K562 (cell line): ENCODE measurements around the gene PDE3A. TPM values are rescaled to one million over a fixed set of nuclear protein-coding genes. Genes with fewer than 3 reads are reported as not detected.

Source experiments
- ATAC-seq: fragments of 200-7000 bp; cut with Tn5 transposase; 3 replicates; pipeline ENCODE4 v1.9.1; 2020; ENCODE audit warnings: moderate library complexity
- BruUV-seq: library from RNA; stranded (reverse); fragments of 400-500 nt; replicated peaks from 2 replicates; lab custom pipeline; 2021; lab: Mats Ljungman, UMichigan
- CTCF ChIA-PET: fragments of 300-600 bp; formaldehyde crosslinking; extraction: SDS; loops from one replicate; lab custom pipeline; 2021; ENCODE audit warnings: low intra/inter-chr PET ratio; lab: Yijun Ruan, JAX
- POLR2A ChIA-PET: fragments of 300-600, 350-650 bp; sonication (Branson Sonifier 250); formaldehyde crosslinking; extraction: SDS; loops from one replicate; lab custom pipeline; 2021; ENCODE audit warnings: antibody characterized with exemption, inconsistent platforms; lab: Yijun Ruan, JAX
- DNase-seq, 4 experiments: peaks; one replicate each; pipeline versions ENCODE4 v3.0.0 to v3.0.0-alpha.2; 2011 to 2018; ENCODE audit warnings: low spot score in 3 of 4, mixed read lengths in 3 of 4; ENCODE audit errors: extremely low read depth in 1 of 4
- FAIRE-seq: peaks from 2 replicates; lab custom pipeline; 2011; peaks lifted over from hg19 to GRCh38; lab: Jason Lieb, UNC
- H2AFZ ChIP-seq: 2 replicates; pipeline ENCODE4 v1.6.0; 2011; ENCODE audit warnings: low read depth, low read length, control low read depth, inconsistent platforms
- H3K27ac ChIP-seq: fragments of 200-600 bp; 3 replicates; pipeline ENCODE4 v1.8.0; 2011; ENCODE audit warnings: low read depth, mild to moderate bottlenecking, control low read depth, inconsistent platforms, low read length, moderate library complexity, mixed read lengths; ENCODE audit errors: extremely low read depth
- H3K27me3 ChIP-seq, 2 experiments: fragments of 300-600 bp in 1 of 2; 2 replicates in 1 of 2; 3 replicates in 1 of 2; pipeline versions ENCODE4 v1.6.0 to v1.8.0; 2011; ENCODE audit warnings: inconsistent platforms in 2 of 2, low read length in 2 of 2, mild to moderate bottlenecking in 1 of 2, mixed read lengths in 1 of 2, moderate library complexity in 1 of 2; ENCODE audit not compliant: control insufficient read depth in 2 of 2, insufficient read depth in 2 of 2
- H3K36me3 ChIP-seq: fragments of 300-600 bp; 3 replicates; pipeline ENCODE4 v1.8.0; 2011; ENCODE audit warnings: mild to moderate bottlenecking, low read length, inconsistent platforms; ENCODE audit not compliant: control insufficient read depth, insufficient read depth
- H3K4me1 ChIP-seq, 2 experiments: fragments of 200-600 bp in 1 of 2; replicated peaks in 1 of 2; 2 replicates in 1 of 2; 3 replicates in 1 of 2; pipeline versions ENCODE4 v1.5.1 to v1.8.0; 2011; ENCODE audit warnings: inconsistent platforms in 2 of 2, low read length in 2 of 2, mild to moderate bottlenecking in 1 of 2, mixed read lengths in 1 of 2, moderate library complexity in 1 of 2; ENCODE audit not compliant: control insufficient read depth in 2 of 2, insufficient read depth in 2 of 2
- H3K4me2 ChIP-seq: 2 replicates; pipeline ENCODE4 v1.6.1; 2011; ENCODE audit warnings: low read length, control low read depth, inconsistent platforms, mixed read lengths; ENCODE audit not compliant: insufficient read depth
- H3K4me3 ChIP-seq: fragments of 200-600 bp; sonication (generic), shearing (Covaris generic); 2 replicates; pipeline ENCODE4 v1.5.1; 2016; ENCODE audit warnings: control low read depth, inconsistent platforms
- H3K79me2 ChIP-seq: fragments of 200-600 bp; 3 replicates; pipeline ENCODE4 v1.8.0; 2011; ENCODE audit warnings: low read length, inconsistent platforms; ENCODE audit not compliant: control insufficient read depth, insufficient read depth
- H3K9ac ChIP-seq, 2 experiments: 2 replicates each; pipeline versions ENCODE4 v1.6.0 to v1.6.1; 2011; ENCODE audit warnings: low read depth in 2 of 2, low read length in 2 of 2, control low read depth in 1 of 2, inconsistent platforms in 1 of 2, mild to moderate bottlenecking in 1 of 2, mixed read lengths in 1 of 2; ENCODE audit not compliant: insufficient read depth in 1 of 2
- H3K9me1 ChIP-seq: one replicate; pipeline ENCODE4 v1.6.0; 2011; ENCODE audit warnings: inconsistent platforms, mild to moderate bottlenecking, low read length, moderate library complexity; ENCODE audit not compliant: control insufficient read depth, insufficient read depth
- H3K9me3 ChIP-seq: replicated peaks from 2 replicates; pipeline ENCODE4 v1.5.1; 2011; ENCODE audit warnings: low read depth, low read length, inconsistent platforms; ENCODE audit not compliant: control insufficient read depth, insufficient read depth
- H4K20me1 ChIP-seq: replicated peaks from 2 replicates; pipeline ENCODE4 v1.6.1; 2011; ENCODE audit warnings: low read length, inconsistent platforms, mixed read lengths; ENCODE audit not compliant: control insufficient read depth, insufficient read depth
- BHLHE40 ChIP-seq: IDR thresholded peaks from 2 replicates; pipeline ENCODE4 v1.6.1; 2011; ENCODE audit warnings: low read length, improper control_type of control experiment
- FOXM1 ChIP-seq, 2 experiments: fragments of 450-650 bp in 1 of 2; sonication (generic) in 1 of 2; formaldehyde crosslinking in 1 of 2; IDR thresholded peaks; 2 replicates each; pipeline versions ENCODE4 v1.6.1 to v1.9.0; 2017 to 2022; ENCODE audit warnings: low read depth in 2 of 2, mild to moderate bottlenecking in 2 of 2, missing genetic modification reagents in 1 of 2, moderate library complexity in 1 of 2
- MTA2 ChIP-seq: fragments of 450-650 bp; IDR thresholded peaks from 2 replicates; pipeline ENCODE4 v1.6.1; 2016; ENCODE audit warnings: low read depth
- NBN ChIP-seq: fragments of 450-650 bp; IDR thresholded peaks from 2 replicates; pipeline ENCODE4 v1.6.1; 2016; ENCODE audit warnings: low read depth, mild to moderate bottlenecking
- PURB ChIP-seq: sonication (generic); formaldehyde crosslinking; IDR thresholded peaks from 2 replicates; pipeline ENCODE4 v1.9.0; 2021; ENCODE audit warnings: low read depth, mild to moderate bottlenecking, missing genetic modification reagents
- XRCC4 ChIP-seq: IDR thresholded peaks from one replicate; pipeline ENCODE4 v1.6.1; 2011; ENCODE audit not compliant: insufficient read depth, insufficient read length; ENCODE audit errors: extremely low read depth
- ZNF354B ChIP-seq: fragments of 250-450 bp; sonication (Bioruptor Pico); IDR thresholded peaks from 2 replicates; pipeline ENCODE4 v1.4.0; 2020
- ZNF644 ChIP-seq: fragments of 200-800 bp; sonication (Bioruptor generic); IDR thresholded peaks from 2 replicates; pipeline ENCODE4 v1.6.1; 2016; ENCODE audit warnings: low read depth, missing genetic modification characterization, missing compliant biosample characterization
- ZNF79 ChIP-seq: fragments of 250-450 bp; sonication (Bioruptor Pico); IDR thresholded peaks from 2 replicates; pipeline ENCODE4 v1.4.0; 2020; ENCODE audit warnings: low read depth, mild to moderate bottlenecking, moderate library complexity
- WGBS: fragments of 100-300 bp; shearing (Covaris generic); methylation state at CpG from one replicate; pipeline ENCODE4 v1.1.6; 2016; ENCODE audit warnings: low coverage, mixed read lengths; ENCODE audit not compliant: insufficient coverage; ENCODE audit errors: missing lambda C conversion rate; 5-methylcytosine and 5-hydroxymethylcytosine counted together
- in situ Hi-C: fragments of 300-500 bp; cut with MboI; formaldehyde crosslinking; loops from 4 replicates; pipeline ENCODE4 v1.15.0; 2018; ENCODE audit warnings: inconsistent platforms, mixed read lengths
- intact Hi-C: fragments of 100-400 bp; cut with micrococcal nuclease; formaldehyde crosslinking; loops from 2 replicates; pipeline ENCODE4 v1.14.2; 2022
- polyA plus RNA-seq, 8 experiments: library from polyadenylated mRNA; depleted of rRNA in 4 of 8; stranded (reverse) in 5 of 8; unstranded in 3 of 8; fragments of >200 nt; fragmentation: Nextera tagmentation in 2 of 8; fragmentation: Illumina TruSeq in 1 of 8; extraction: Ambion mirVana in 2 of 8; extraction: Trizol in 1 of 8; gene quantifications; 2 replicates each; pipeline versions ENCODE4 v1.2.1 to v1.2.3, GENCODE V29; 2011 to 2014; ENCODE audit warnings: inconsistent platforms in 1 of 8, missing spikeins in 1 of 8
- total RNA-seq, 7 experiments: library from RNA; depleted of rRNA in 6 of 7; stranded (reverse); fragments of >200 nt in 6 of 7; fragmentation: Illumina TruSeq in 2 of 7; extraction: Trizol in 2 of 7; gene quantifications; 2 replicates each; pipeline versions ENCODE4 v1.2.1 to v1.2.3, GENCODE V29; 2011 to 2021; ENCODE audit warnings: low replicate concordance in 1 of 7
- TF ChIP-seq, protein P1 (sequence below): fragments of 450-650 bp; formaldehyde crosslinking; IDR thresholded peaks from 2 replicates; pipeline ENCODE4 v1.4.0; 2022; ENCODE audit warnings: missing genetic modification characterization
- TF ChIP-seq, protein P2 (sequence below): sonication (generic); formaldehyde crosslinking; IDR thresholded peaks from 2 replicates; pipeline ENCODE4 v1.8.0; 2022; ENCODE audit warnings: mild to moderate bottlenecking, missing genetic modification reagents
- TF ChIP-seq, protein P3 (sequence below): fragments of 250-450 bp; sonication (Bioruptor Pico); IDR thresholded peaks from 2 replicates; pipeline ENCODE4 v1.5.1; 2021; ENCODE audit warnings: mild to moderate bottlenecking

PDE3A gene
- total and polyA plus RNA-seq, 9 of the 15 experiments (the other 6 are each of a cell fraction or from before 2014, with no cell fraction given): 0.02 TPM; not detected in 8

DNA sequence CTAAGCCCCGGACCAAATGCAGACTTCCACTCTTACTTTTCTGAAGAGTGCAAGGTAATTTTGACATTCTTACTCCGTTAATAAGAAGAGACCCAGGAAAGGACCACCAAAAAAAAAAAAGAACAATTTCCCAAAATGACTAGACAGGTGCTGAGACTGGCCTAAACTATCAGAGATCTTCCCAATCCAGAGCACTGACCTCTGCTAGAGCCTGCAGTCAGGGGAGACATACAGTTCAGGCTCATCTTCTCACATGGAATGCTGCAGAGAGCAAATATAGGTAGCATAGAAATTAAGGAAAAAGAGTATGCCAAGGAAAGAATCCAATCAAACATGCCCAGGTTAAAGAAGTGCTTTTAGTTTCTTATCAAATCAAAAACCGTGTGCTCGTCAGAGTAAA lies 177.9 kb downstream of the PDE3A start:
- CTCF ChIA-PET: no interaction called here

More for the DNA sequence above, 177.9 kb downstream of the PDE3A start:
- H4K20me1 ChIP-seq: no peaks in the 10 kb centered on the region
- no peak for ATAC-seq
- no peaks in the 10 kb centered on the region for H3K9me1 ChIP-seq
- POLR2A ChIA-PET: no interaction called here
- intact Hi-C loops (no loop called here), in situ Hi-C loops (no loop called here)
- no peak for FAIRE-seq
- H3K79me2 ChIP-seq: no peaks in the 10 kb centered on the region
- WGBS: 0% methylated on average over 4 of the region's 4 CpGs
- H3K27ac ChIP-seq: no peak overlapping the region
- no peak overlapping the region for H3K4me3 ChIP-seq
- no peak overlapping the region for H3K9ac ChIP-seq
- DNase-seq: no peak
- no peak overlapping the region for H2AFZ ChIP-seq
- TF ChIP-seq XRCC4: no peak
- no peak for TF ChIP-seq ZNF644 (tag)
- TF ChIP-seq, protein P1, sequence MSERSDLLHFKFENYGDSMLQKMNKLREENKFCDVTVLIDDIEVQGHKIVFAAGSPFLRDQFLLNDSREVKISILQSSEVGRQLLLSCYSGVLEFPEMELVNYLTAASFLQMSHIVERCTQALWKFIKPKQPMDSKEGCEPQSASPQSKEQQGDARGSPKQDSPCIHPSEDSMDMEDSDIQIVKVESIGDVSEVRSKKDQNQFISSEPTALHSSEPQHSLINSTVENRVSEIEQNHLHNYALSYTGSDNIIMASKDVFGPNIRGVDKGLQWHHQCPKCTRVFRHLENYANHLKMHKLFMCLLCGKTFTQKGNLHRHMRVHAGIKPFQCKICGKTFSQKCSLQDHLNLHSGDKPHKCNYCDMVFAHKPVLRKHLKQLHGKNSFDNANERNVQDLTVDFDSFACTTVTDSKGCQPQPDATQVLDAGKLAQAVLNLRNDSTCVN: no peak
- TF ChIP-seq, protein P2, sequence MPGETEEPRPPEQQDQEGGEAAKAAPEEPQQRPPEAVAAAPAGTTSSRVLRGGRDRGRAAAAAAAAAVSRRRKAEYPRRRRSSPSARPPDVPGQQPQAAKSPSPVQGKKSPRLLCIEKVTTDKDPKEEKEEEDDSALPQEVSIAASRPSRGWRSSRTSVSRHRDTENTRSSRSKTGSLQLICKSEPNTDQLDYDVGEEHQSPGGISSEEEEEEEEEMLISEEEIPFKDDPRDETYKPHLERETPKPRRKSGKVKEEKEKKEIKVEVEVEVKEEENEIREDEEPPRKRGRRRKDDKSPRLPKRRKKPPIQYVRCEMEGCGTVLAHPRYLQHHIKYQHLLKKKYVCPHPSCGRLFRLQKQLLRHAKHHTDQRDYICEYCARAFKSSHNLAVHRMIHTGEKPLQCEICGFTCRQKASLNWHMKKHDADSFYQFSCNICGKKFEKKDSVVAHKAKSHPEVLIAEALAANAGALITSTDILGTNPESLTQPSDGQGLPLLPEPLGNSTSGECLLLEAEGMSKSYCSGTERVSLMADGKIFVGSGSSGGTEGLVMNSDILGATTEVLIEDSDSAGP: no peak
- TF ChIP-seq MTA2: no peak
- no peak for TF ChIP-seq FOXM1 (IDR thresholded peaks at IDR 0.05; ENCODE audit: low read depth)
- no peak for TF ChIP-seq FOXM1 (CRISPR knock-in tag; IDR thresholded peaks at IDR 0.05; ENCODE audit: low read depth)
- no peak for TF ChIP-seq BHLHE40
- TF ChIP-seq, protein P3, sequence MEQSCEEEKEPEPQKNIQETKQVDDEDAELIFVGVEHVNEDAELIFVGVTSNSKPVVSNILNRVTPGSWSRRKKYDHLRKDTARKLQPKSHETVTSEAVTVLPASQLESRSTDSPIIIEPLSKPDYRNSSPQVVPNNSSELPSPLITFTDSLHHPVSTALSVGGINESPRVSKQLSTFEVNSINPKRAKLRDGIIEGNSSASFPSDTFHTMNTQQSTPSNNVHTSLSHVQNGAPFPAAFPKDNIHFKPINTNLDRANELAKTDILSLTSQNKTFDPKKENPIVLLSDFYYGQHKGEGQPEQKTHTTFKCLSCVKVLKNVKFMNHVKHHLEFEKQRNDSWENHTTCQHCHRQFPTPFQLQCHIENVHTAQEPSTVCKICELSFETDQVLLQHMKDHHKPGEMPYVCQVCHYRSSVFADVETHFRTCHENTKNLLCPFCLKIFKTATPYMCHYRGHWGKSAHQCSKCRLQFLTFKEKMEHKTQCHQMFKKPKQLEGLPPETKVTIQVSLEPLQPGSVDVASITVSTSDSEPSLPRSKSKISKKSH: no peak
- no peak for TF ChIP-seq PURB (CRISPR knock-in tag)
- TF ChIP-seq ZNF79 (CRISPR knock-in tag): no peak
- no peak for TF ChIP-seq NBN
- no peak for TF ChIP-seq ZNF354B (CRISPR knock-in tag)
- no peaks in the 10 kb centered on the region for H3K36me3 ChIP-seq
- no peaks in the 10 kb centered on the region for H3K27me3 ChIP-seq
- H3K4me1 ChIP-seq: no peaks in the 10 kb centered on the region
- H3K9me3 ChIP-seq: no peaks in the 10 kb centered on the region
- BruUV-seq: no TSS peak
- H3K4me2 ChIP-seq: no peak overlapping the region
